Nephron progenitor cell (in vitro differentiated cells): ENCODE measurements around the gene DDI2.

Experiments used
- DNase-seq: peaks from one replicate; pipeline ENCODE4 v3.0.0; 2021
- H3K27ac Mint-ChIP-seq: 2 replicates; pipeline ENCODE4 v1.8.0; 2021; ENCODE audit warnings: mild to moderate bottlenecking, moderate library complexity, mixed read lengths
- H3K27me3 Mint-ChIP-seq: 2 replicates; pipeline ENCODE4 v1.8.0; 2021; ENCODE audit warnings: mild to moderate bottlenecking, low read depth, mixed read lengths; ENCODE audit not compliant: poor library complexity
- H3K36me3 Mint-ChIP-seq: 2 replicates; pipeline ENCODE4 v1.8.0; 2021; ENCODE audit warnings: low read depth, mixed read lengths
- H3K4me1 Mint-ChIP-seq: 2 replicates; pipeline ENCODE4 v1.8.0; 2021; ENCODE audit warnings: mixed read lengths
- H3K4me3 Mint-ChIP-seq: 2 replicates; pipeline ENCODE4 v1.8.0; 2021; ENCODE audit warnings: mild to moderate bottlenecking, moderate library complexity, mixed read lengths
- H3K9me3 Mint-ChIP-seq: 2 replicates; pipeline ENCODE4 v1.8.0; 2021; ENCODE audit warnings: mild to moderate bottlenecking, moderate library complexity, mixed read lengths
- CTCF ChIP-seq: fragments of 200-600 bp; sonication (generic); IDR thresholded peaks from 2 replicates; pipeline ENCODE4 v1.5.0; 2021; ENCODE audit warnings: antibody characterized with exemption

Gene DDI2

GRCh38 chr1:15708486-15709137, 91.4 kb downstream of the DDI2 start:
- Mint-ChIP-seq H3K27ac (no peak overlapping the region), H3K9me3 (no peaks in the 10 kb centered on the region)

GRCh38 chr1:15709226-15709625, 92.0 kb downstream of the DDI2 start:
- DNase-seq: no peak
- Mint-ChIP-seq H3K36me3 (peaks cover 19% of the 10 kb centered on the region), H3K27me3 (no peaks in the 10 kb centered on the region), H3K27ac (no peak overlapping the region), H3K9me3 (no peaks in the 10 kb centered on the region), H3K4me3 (no peak overlapping the region), H3K4me1 (peaks cover 15% of the 10 kb centered on the region)
- TF ChIP-seq CTCF: no peak

More at GRCh38 chr1:15708486-15709137, 91.4 kb downstream of the DDI2 start:
- Mint-ChIP-seq H3K4me3 (no peak overlapping the region), H3K36me3 (peaks cover 17% of the 10 kb centered on the region), H3K4me1 (peaks cover 20% of the 10 kb centered on the region), H3K27me3 (no peaks in the 10 kb centered on the region)
- DNase-seq: no peak
- TF ChIP-seq CTCF: no peak

- Mint-ChIP-seq H3K36me3 (peaks cover 15% of the 10 kb centered on the region), H3K4me1 (peaks cover 12% of the 10 kb centered on the region), H3K9me3 (no peaks in the 10 kb centered on the region), H3K27ac (no peak overlapping the region), H3K27me3 (no peaks in the 10 kb centered on the region), H3K4me3 (no peak overlapping the region)
- TF ChIP-seq CTCF: no peak
- DNase-seq: no peak
Observed at GRCh38 chr1:15712168-15712567, 94.9 kb downstream of the DDI2 start.

GRCh38 chr1:15714406-15715136, 97.3 kb downstream of the DDI2 start:
- no peak overlapping the region for H3K4me3 Mint-ChIP-seq
- H3K4me1 Mint-ChIP-seq: peaks cover 12% of the 10 kb centered on the region
- no peak for TF ChIP-seq CTCF
- H3K36me3 Mint-ChIP-seq: peaks cover 28% of the 10 kb centered on the region
- no peaks in the 10 kb centered on the region for H3K9me3 Mint-ChIP-seq
- no peak for DNase-seq
- no peaks in the 10 kb centered on the region for H3K27me3 Mint-ChIP-seq
- peak overlapping the region; percentile 86 for H3K27ac Mint-ChIP-seq

GRCh38 chr1:15717418-15718125, 100.3 kb downstream of the DDI2 start:
- H3K4me3 Mint-ChIP-seq: no peak overlapping the region
- H3K27me3 Mint-ChIP-seq: no peaks in the 10 kb centered on the region
- no peak for DNase-seq
- no peak for TF ChIP-seq CTCF
- H3K4me1 Mint-ChIP-seq: peaks cover 7% of the 10 kb centered on the region
- H3K9me3 Mint-ChIP-seq: no peaks in the 10 kb centered on the region
- H3K36me3 Mint-ChIP-seq: peaks cover 33% of the 10 kb centered on the region
- H3K27ac Mint-ChIP-seq: peak overlapping the region; percentile 42
